Measurements from ENCODE around the gene NME7.
"Not testable (repeated sequence)": the region's sequence is repeated elsewhere in the genome, so short reads cannot be mapped to it uniquely, and the experiment has no call there.

The NME7 gene

DNA sequence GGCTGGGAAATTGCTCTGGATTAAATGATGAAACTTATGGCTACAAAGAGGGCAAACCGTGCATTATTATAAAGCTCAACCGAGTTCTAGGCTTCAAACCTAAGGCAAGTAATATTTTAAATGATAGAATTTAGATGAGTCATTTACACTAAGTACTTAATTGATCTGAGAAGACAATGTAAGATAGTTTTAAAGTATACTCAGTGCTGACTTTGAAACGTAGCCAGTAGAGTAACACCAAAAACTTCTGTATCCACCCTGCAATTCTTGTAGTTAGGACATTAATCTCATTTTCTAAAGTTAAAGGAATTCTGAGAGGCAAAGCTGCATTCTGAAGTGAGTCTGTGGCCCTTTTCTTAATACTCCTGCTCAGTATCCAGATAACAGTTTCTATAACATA, 240.3 kb downstream of the NME7 start:
- DNase-seq (ENCODE audit: low read depth): no peak

DNA sequence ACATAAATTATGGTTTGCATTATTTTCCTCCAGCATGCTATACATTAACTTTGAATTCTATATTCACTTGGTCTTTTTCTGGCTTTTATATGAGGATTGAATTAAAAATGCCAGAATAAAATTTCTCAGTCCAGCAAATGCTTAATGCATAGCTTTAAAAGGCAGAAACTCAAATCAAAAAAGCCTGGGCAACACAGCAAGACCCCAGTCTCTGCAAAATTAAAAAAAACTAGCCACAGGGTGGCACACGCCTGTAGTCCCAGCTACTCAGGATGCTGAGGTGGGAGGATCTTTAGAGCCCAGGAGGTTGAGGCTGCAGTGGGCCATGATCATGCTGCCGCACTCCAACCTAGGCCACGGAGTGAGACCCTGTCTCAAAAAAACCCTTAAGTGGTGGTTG, 241.3 kb downstream of the NME7 start:
- DNase-seq (ENCODE audit: low read depth): no peak

DNA sequence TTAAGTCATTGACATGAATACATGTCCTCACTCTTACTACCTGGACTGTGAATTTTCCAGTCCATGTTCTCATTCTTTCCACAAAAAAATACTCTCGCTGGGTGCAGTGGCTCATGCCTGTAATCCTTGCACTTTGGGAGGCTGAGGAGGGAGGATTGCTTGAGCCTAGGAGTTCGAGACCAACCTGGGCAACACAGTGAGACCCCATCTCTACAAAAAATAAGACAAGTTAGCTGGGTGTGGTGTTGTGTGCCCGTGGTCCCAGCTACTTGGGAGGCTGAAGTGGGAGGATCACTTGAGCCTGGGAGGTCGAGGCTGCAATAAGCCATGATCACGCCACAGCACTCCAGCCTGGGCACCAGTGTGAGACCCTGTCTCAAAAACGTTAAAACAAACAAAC, 242.0 kb downstream of the NME7 start:
- DNase-seq (ENCODE audit: low read depth): not testable (repeated sequence)

DNA sequence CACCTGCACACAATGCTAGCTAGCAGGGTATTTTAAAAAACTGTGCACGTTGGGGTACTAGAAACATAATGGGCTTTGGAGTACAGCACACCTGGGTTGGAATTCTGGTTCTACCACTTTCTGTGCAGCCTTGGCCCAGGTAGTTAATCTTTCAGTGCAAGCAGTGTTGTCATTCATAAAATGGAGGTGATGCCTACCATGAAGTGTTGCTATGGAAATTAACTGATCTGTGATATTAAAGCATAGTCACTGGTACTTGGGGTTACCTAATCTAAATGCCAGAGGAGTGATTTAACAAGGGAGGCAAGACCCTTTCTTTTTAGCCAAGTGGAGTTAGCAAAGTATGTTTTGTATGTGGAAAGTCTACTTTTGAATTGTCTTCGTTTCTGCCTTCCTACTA, 243.1 kb downstream of the NME7 start:
- DNase-seq (ENCODE audit: low read depth): no peak

DNA sequence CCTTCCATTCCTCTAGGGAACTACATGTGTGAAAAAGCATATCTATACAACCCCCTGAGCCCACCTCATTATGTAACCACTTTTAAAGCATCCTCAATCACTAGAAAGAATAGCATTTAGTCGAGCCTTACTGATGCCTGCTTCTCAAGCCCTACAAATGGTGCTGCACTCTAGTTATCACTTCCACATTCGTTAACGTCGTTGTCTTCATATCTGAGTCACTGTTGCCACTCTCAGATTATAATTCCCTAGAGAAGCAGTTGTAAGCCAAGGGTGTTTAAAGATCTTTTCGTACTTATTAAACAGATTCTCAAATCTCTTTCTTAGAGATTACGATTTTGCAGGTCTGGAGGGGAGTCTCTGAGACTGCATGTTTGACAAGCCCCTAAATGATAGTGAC, 244.6 kb downstream of the NME7 start:
- no peak for DNase-seq (ENCODE audit: low read depth)

DNA sequence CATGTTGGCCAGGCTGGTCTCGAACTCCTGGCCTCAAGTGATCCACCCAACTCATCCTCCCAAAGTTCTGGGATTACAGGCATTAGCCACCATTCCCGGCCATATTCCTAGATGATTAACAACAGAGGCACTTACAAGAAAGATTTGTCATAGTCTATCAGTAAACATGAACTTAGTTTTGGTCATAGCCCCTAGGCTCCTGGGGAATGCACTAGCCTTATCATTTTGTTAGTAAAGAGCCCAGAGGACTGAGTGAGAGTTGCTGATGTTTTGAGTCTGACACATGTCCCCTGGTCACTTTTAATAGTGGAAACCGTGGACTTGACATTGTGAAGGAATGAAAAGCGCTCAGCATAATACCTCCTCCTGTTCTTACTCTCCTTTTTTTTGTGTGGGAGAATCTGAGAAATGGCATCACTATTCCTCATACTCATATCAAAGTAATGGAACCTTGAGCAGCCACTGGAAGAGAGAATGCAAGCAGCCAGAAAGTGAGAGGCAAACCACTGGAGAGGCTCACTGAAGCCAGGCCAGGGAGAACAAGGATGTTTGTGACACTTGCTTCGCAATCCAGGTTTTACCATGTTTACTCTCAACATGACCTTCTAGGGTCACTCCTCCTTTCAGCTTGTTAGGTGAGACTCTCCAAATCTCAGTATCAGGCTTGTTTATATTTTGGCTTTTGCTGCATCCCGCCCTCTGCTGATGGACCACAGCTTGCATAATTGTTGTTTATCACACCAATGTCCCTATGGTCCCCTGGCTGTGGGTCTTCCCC, 246.3 kb downstream of the NME7 start:
- DNase-seq (ENCODE audit: low read depth): no peak

DNA sequence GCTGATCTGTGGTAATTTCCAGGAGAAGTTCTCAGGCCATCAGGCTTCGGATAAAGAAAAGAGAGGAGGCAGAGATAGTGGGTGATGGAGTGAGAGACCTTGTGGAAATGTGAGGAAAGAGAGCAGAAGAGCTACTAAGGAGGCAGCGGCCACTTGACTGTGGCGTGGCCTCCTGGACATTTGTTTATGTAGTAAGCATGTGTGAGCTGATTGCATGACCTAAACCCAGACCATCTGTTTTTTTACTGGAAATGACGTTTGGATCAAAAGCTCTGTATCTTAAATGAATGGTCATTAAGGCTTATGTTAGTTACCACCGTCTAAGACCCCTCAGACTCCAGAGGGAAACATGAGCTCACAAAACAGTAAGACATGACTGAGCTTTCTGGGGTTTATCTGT, 247.5 kb downstream of the NME7 start:
- DNase-seq (ENCODE audit: low read depth): no peak

DNA sequence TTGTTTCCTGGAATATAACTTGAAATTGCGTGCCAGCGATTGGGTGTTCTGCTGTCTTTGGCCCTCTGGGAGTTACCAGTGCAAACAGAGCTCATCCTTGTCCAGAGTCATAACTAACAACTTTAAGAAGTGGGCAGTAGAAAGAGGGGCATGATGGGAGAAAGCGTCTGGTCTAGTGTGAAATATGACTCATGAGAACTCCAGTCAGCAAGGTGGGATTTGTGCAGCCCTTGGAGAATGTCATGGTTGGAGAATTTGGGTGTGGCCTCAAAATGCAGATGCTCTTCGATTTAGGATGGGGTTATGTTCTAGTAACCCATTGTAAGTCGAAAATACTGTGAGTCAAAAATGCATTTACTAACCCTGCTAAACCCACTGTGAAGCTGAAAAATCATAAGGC, 248.2 kb downstream of the NME7 start:
- no peak for DNase-seq (ENCODE audit: low read depth)

DNA sequence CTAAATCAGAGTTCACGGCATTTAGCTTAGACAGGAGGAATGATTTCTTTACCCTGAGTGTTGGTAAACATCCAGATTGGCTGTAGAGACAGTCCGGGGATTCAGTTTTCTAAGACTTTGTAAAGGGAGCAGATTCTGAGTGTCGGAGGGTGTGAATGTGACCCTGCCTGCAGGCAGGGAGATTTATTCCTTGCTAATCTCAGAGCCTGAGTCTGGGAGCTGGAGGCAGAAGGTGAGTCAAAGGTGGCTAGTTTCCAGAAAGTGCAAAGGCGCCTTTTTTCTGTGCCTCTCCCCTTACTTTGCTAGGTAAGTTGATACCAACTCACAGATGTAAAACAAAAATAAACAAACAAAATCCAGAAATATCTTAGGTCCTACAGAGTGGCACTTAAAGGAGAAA, 249.4 kb downstream of the NME7 start:
- no peak for DNase-seq (ENCODE audit: low read depth)

DNA sequence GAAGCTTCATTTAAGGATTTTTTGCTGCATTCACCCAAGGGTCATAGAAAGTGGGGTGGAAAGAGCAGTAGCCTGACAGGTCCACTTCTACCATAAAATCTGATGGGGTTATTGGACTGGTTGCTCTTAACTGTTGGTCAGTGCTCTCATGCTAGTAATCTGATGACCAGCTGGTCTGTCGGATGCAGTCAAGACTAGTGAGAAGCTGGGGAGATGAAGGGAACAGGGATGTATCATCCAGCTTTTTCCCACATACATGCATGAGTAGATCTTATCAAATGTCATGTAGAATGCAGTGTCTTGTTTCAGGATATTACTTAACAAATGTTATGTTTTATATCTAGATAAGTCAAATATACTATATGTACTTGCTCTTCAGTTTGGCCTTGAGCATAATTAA, 250.0 kb downstream of the NME7 start:
- no peak for DNase-seq (ENCODE audit: low read depth)

DNA sequence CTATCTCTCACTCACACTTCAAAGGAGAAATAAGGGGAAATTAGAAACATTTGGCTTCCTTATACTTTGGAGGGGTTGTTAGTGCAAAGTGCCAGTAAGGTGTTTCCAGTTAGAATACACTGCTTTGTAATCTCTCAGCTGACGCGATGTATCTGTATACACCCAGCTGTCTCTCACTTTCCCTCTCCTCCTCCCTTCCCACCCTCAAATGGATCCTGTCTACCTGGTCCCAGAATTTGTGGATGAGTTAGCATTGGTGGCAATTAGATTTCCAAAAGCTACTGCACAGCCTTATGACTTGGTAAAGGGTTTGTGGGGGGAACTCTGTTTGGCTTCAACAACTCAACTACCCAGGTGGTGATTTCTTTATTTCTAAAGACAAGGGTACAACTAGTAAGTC, 250.6 kb downstream of the NME7 start:
- no peak for DNase-seq (ENCODE audit: low read depth)

DNA sequence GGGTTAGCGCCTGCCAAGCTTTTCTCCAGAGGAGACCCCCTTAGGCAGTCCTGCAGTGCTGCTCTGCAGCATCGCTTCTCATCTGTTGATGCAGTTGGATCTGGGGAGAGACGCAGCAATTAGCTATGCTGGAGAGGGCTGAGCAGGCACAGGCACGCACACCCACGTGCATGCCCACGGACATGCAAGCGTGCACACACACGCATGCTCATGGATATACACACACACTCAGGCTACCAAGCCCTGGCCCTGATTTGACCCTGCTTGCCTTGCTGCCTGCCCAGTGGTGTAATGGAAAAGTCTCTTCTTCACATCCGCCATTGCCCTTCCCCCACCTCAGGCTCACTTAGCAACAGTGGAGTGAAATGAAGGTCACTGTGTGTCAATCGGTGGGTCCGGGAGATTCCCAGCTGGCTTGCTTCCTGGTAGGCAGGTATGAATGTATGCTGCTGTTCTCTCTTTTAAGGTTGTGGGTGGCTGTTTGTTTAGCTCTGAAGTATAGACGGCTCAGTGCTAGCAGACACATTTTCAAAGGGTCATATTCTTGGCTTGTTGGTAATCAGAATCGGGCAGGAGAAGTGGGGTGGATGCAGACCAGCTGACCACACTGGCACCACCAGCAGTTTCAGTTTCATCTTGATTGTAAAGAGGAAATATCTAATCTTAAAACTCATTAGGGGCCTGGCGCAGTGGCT, 251.6 kb downstream of the NME7 start:
- DNase-seq (ENCODE audit: low read depth): no peak

DNA sequence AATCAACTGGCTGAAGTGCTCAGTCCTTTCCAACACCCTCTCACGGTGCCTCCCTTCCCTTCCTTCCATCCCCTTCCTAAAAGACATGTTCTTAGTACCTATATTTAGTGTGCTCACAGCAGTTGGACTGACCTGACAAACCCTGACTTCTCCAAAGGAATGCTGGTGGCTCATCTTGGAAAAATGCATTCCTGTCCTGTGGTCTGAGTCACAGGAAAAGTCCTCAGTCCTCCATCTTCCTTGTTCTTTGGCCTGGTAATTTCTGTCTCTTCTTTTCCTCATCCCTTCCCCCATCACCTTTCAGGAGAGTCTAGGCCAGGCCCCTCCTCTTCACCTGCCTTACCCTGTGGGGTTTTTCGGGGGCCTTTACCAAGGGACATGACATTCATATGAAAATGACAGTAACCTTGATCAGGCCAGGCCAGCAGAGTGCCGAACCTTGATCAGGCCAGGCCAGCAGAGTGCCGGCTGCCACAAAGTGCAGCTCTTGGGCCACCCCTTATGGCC, 253.9 kb downstream of the NME7 start:
- DNase-seq (ENCODE audit: low read depth): no peak

DNA sequence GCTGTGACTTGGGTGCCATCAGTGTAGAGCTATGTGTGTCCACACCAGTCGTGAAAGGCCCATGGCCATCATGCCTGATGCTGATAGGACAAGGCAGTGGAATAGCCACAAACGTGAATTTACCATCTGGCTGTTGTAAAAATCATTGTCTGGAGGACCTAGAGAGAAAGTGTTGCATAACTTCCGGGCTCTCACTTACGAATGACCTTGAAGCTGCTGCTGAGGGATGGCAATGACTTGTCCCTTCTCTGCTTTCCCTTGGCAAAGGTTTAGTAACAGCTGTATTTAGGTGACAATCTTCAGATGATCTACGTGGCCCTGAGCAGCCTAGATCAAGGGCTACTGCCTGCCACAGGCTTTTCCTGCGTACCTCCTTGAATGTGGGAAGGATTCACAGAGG, 255.4 kb downstream of the NME7 start:
- DNase-seq (ENCODE audit: low read depth): no peak

DNA sequence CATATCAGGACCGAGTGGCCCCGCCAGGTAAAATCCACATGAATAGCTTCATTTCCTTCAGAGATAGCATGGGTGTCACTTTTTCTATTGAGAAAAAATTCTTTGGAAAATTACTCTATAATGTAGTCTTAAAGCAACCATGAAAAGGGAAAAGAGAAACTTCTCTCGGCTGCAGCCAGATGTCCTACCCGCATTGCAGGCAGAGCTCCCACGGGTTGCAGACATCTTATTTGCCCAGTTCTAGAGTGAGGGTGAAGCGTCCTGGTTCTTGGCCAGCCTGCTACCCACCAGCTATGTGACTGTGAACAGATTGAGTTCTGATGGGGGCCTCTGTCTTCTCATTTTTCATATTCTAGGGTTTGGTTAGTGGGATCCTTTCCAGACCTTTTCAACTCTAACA, 256.1 kb downstream of the NME7 start:
- DNase-seq (ENCODE audit: low read depth): no peak

DNA sequence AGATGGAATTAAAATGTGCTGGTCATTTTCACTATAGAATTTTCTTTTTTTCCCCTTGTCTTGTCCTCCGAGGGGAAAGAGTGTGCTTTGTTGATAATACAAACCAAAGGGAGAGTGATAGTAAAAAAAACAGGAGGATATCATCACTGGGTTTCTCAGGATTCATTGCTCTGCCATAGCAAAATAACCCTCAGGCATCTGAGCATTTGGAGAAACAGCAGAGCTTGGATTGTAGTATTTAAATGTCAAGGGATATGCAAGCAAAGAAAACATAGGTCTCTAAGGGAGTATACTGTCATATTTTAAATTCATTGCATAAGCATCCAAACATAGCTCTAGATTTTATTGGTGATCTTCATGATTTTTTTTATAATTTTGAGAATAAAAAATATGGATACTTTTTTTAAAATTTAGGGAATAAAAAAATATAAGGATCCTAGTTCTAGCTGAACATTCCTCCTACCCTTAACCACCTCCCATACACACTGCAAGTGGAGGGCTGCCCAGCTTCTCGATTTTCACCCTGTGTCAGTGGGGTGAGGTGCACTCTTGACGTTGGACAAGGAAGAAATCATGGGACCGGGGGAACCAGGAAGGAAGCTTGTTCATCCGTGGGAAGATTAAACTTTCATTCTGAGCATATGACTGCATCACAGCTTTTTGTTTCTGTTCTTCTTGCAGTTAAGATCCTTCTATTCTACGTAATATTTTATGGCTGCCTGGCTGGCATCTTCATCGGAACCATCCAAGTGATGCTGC, 256.7 kb downstream of the NME7 start:
- DNase-seq (ENCODE audit: low read depth): no peak

DNA sequence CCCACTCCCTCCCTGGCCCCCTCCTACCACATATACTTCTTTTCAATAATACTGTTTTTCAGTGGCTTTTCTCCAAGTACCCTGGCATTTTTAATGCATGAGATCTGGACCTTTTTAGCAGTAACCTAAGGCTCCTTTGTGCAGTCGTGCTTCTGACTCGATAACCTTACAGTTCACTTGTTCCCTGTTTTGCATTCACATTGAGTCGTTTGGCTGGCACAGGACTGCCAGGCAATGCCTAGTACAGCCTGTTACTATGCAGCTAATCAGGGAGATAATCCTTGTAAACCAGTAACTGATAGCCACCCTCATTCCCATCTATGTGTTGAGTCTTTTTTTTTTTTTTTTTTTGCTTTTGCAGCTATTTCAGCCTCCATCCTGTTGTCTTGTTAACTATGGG, 257.4 kb downstream of the NME7 start:
- DNase-seq (ENCODE audit: low read depth): no peak

DNA sequence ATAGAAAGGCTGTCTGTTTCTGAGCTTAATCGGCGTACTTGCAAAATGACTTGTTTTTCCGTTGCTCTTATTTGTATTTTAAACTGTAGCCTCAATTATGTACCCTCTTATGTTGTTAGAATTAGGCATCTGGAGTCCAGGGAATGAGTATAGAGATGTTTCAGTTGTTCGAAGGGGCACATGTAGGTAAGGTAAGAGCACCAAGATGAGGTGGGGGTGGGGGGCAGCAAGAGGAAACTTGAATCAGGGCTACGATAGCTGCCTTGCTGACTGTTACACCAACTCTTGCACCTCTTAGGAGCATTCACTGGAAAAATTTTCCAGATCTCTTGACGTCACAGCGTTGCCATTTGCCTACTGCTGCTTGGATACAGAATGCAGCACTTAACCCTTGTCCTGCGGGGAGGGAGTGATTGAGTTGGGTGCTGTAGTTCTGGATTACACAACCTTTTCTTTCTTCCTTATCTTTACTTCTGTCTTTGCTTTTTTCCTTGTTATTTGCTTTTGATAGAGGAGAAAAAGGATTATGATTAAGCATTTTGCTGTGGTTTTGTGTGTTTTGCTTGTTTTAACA, 257.9 kb downstream of the NME7 start:
- DNase-seq (ENCODE audit: low read depth): no peak

DNA sequence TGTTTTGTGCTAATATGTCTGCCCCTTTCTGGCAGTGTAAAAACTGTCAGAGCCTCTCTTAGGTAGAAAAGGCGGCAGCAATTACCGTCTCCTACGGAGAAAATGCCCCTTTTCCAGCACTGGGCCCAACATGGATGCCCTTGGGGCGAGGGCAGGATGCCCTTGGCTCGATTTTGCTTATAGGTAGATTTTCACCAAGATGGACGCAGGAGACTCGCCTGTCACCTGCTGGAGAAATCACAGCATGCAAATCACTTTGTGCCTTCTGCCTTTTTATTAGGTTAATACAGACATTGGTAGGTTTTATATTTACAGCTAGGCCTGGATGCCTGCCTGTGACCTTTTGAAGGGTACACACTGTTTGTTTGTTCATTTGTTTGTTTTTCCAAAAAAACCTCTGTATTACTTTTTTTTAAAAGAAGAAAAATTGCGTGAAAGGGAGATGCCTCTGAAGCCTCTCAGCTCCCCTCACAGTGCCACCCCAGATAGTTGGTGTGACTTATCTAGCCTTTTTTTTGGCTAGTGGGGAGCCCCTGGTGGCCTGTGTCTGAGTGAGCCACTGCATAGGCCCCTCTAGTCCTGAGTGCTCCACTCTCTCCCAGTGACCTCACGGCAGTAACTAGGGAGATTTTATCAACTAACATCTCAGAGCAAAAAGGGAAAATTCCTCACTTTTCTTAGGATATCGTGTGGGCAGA, 258.6 kb downstream of the NME7 start:
- DNase-seq (ENCODE audit: low read depth): no peak

DNA sequence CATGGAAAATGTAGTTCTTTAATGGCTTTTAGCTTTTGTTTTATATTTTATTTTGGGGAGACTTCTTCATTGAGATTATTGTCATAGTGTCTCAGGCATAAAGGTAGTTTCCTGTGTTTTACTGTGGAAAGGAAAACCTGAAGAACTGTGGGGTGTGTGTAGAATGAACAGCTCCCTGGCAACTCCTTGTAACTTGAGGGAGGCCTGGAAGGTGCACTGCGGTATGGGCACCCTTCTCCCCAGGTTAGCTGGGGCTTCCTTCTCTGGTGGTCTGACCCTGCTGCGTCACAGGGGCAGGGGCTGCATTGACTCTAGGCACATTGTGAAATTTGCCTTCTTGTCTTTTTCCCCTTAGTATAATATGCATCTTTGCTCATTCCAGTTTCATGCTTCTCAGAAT, 259.4 kb downstream of the NME7 start:
- no peak for DNase-seq (ENCODE audit: low read depth)

DNA sequence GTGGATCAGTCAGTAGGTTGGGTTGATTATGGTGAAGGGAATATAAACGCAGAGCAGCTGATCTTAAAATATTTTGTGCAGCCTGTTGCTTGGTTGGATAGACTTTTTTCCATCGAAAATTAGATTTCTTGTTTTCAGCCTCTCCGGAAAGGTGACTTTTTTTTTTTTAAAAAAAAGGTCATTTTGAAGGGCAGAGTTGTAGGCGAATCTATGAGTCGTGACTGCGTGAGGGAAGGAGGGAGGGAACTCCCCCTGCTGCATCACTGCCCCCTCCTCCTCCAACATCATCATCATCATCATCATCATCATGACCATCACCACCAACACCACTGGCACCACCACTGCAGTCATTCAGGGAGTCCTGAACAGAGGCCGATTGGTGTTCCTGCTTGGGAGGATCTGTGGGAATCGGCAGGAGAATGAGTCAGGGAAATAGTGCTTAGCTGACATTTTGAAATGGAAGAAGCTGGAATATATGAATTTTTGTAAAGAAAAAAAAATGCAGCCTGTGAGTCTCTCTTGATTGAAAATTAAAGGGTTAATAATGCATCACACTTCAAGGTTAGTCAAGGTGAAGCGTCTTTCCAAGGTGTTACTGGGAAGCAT, 259.9 kb downstream of the NME7 start:
- no peak for DNase-seq (ENCODE audit: low read depth)

Data from stimulated activated CD8-positive, alpha-beta memory T cell treated with anti-CD3 and anti-CD28 coated beads, Interleukin-4, amount 100 ng/mL, for 24 hours (primary cell).